ENCODE results near the gene SLC25A22. TPM values are rescaled to one million over a fixed set of nuclear protein-coding genes. Genes with fewer than 3 reads are reported as not detected.

The SLC25A22 gene
- polyA plus RNA-seq, 1 of the 3 experiments (the other 2 are of a cell fraction): 50.9 TPM

- Histone ChIP-seq H3K9me2 (no peaks in the 10 kb centered on the region), H3K4me2 (peak overlapping the region; percentile 41), H4K20me1 (ENCODE audit: insufficient read depth) (no peaks in the 10 kb centered on the region), H3K4me3 (ENCODE audit: low read depth in 2 of 2, low read length in 1 of 2) (peak overlapping the region in 1 of 2 experiments; percentile 17; a peak in 1 of 4 replicates), H3K9me3 (no peaks in the 10 kb centered on the region), H3K79me2 (ENCODE audit: insufficient read depth) (peaks cover 12% of the 10 kb centered on the region), H3K27me3 (ENCODE audit: insufficient read depth) (no peaks in the 10 kb centered on the region), H3K9ac (peak overlapping the region; percentile 23; the same call in 1 of the 2 replicates), H3K36me3 (replicated peaks in 1 of 2; ENCODE audit: control insufficient read depth in 1 of 2, insufficient read depth in 2 of 2, low read length in 1 of 2) (peaks cover 0 to 7% of the 10 kb centered on the region in 2 experiments), H2AFZ (ENCODE audit: low read depth) (no peak overlapping the region), H3K27ac (ENCODE audit: low read depth in 2 of 2, low read length in 1 of 2) (peak overlapping the region; percentile 4 to 75; a peak in 3 of 4 replicates), H3K4me1 (ENCODE audit: control insufficient read depth in 1 of 2, insufficient read depth in 2 of 2, low read depth in 1 of 2, low read length in 1 of 2) (peaks cover 9 to 10% of the 10 kb centered on the region in 2 experiments; a peak in 3 of 4 replicates), H3F3A (replicated peaks; ENCODE audit: insufficient read depth) (peaks cover 17% of the 10 kb centered on the region)
- peak; percentile 91 for DNase-seq
- WGBS (ENCODE audit: low lambda C conversion rate): 29% methylated on average over 24 of the region's 24 CpGs
- ChIA-PET CTCF (interaction anchor here (0.6 to 3.3 kb wide), 22 partner anchors 10 to 276 kb away, joined by 3 to 43 read pairs (median 4); partner anchors contain the start of genes CRACR2B, PIDD1, SLC25A22 and TALDO1), POLR2A (no interaction called here)
- TF ChIP-seq NRF1 (IDR thresholded peaks at IDR 0.05; ENCODE audit: low read depth, low read length) (0 out of 2 replicates have a peak, but pooled peaks have one; percentile 19), TAF1 (IDR thresholded peaks at IDR 0.05; ENCODE audit: borderline replicate concordance, low read depth, low read length) (peak; percentile 17; the same call in 1 of the 2 replicates), SMC3 (IDR thresholded peaks at IDR 0.05; ENCODE audit: low read depth, low read length) (peak; percentile 59), NFIC (IDR thresholded peaks at IDR 0.05; ENCODE audit: borderline replicate concordance) (peak; percentile 24; the same call in 1 of the 2 replicates), FOSL2 (IDR thresholded peaks at IDR 0.05; ENCODE audit: borderline replicate concordance, low read depth) (no peak), RCOR1 (IDR thresholded peaks at IDR 0.05; ENCODE audit: low read length) (peak; percentile 57; the same call in 1 of the 2 replicates), POLR2AphosphoS5 (IDR thresholded peaks at IDR 0.05; ENCODE audit: low read depth, low read length) (peak; percentile 32; the same call in 1 of the 2 replicates), YY1 (IDR thresholded peaks at IDR 0.05; ENCODE audit: low read depth) (no peak), REST (IDR thresholded peaks at IDR 0.05; ENCODE audit: low read depth, low read length) (0 out of 2 replicates have a peak, but pooled peaks have one; percentile 12), TCF12 (IDR thresholded peaks at IDR 0.05) (peak; percentile 52; the same call in 1 of the 2 replicates), MAX (IDR thresholded peaks at IDR 0.05; ENCODE audit: low read depth) (peak; percentile 77; the same call in 1 of the 2 replicates), RXRA (IDR thresholded peaks at IDR 0.05; ENCODE audit: borderline replicate concordance, low read depth) (no peak), EP300 (IDR thresholded peaks at IDR 0.05; ENCODE audit: borderline replicate concordance in 1 of 2, low read depth in 1 of 2, low read length in 1 of 2) (peak in 1 of 2 experiments; percentile 29; a peak in 1 of 4 replicates), EZH2phosphoT487 (IDR thresholded peaks at IDR 0.05; ENCODE audit: borderline replicate concordance, low read depth) (no peak), CTCF (IDR thresholded peaks at IDR 0.05) (peak; percentile 84), FOXJ3 (CRISPR knock-in tag; IDR thresholded peaks at IDR 0.05) (no peak), MXI1 (IDR thresholded peaks at IDR 0.05; ENCODE audit: low read depth, low read length) (peak; percentile 60), RAD21 (IDR thresholded peaks at IDR 0.05; ENCODE audit: low read length) (peak; percentile 62), USF1 (IDR thresholded peaks at IDR 0.05; ENCODE audit: borderline replicate concordance, low read depth) (no peak), CHD2 (IDR thresholded peaks at IDR 0.05; ENCODE audit: low read length, partially characterized antibody) (peak; percentile 51)
- TF ChIP-seq, protein P1, sequence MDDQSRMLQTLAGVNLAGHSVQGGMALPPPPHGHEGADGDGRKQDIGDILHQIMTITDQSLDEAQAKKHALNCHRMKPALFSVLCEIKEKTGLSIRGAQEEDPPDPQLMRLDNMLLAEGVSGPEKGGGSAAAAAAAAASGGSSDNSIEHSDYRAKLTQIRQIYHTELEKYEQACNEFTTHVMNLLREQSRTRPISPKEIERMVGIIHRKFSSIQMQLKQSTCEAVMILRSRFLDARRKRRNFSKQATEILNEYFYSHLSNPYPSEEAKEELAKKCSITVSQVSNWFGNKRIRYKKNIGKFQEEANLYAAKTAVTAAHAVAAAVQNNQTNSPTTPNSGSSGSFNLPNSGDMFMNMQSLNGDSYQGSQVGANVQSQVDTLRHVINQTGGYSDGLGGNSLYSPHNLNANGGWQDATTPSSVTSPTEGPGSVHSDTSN (IDR thresholded peaks at IDR 0.05): peak; percentile 12; the same call in 1 of the 2 replicates
Measured at GRCh38 chr11:783581-784015, 14.5 kb downstream of the SLC25A22 start.
